HepG2 (cell line): ENCODE results near the gene MAP3K20. TPM values are rescaled to one million over a fixed set of nuclear protein-coding genes. Genes with fewer than 3 reads are reported as not detected.

Experiments
- ATAC-seq: fragments of 200-7000 bp; cut with Tn5 transposase; 3 replicates; pipeline ENCODE4 v1.9.1; 2020; ENCODE audit warnings: mild to moderate bottlenecking, moderate library complexity
- BruUV-seq: library from RNA; stranded (reverse); fragments of 400-500 nt; replicated peaks from 2 replicates; lab custom pipeline; 2021; lab: Mats Ljungman, UMichigan
- CTCF ChIA-PET: fragments of 300-600 bp; formaldehyde crosslinking; extraction: SDS; loops from one replicate; lab custom pipeline; 2021; ENCODE audit warnings: low total read pairs, inconsistent platforms, low intra/inter-chr PET ratio; lab: Yijun Ruan, JAX
- POLR2A ChIA-PET: fragments of 350-600 bp; sonication (Branson Sonifier 250); formaldehyde crosslinking; loops from one replicate; lab custom pipeline; 2020; ENCODE audit warnings: antibody characterized with exemption, inconsistent platforms; lab: Yijun Ruan, JAX
- DNase-seq: peaks from one replicate; pipeline ENCODE4 v3.0.0-alpha.2; 2015; ENCODE audit warnings: low spot score
- FAIRE-seq: peaks from 3 replicates; lab custom pipeline; 2011; peaks lifted over from hg19 to GRCh38; lab: Jason Lieb, UNC
- H2AFZ ChIP-seq: one replicate; pipeline ENCODE4 v1.6.1; 2011; ENCODE audit warnings: low read length, inconsistent platforms
- H3K27ac ChIP-seq: fragments of 300-600 bp; 3 replicates; pipeline ENCODE4 v1.8.0; 2011; ENCODE audit warnings: mixed run types, mild to moderate bottlenecking, mixed read lengths, low read length, inconsistent platforms; ENCODE audit not compliant: insufficient read depth; ENCODE audit errors: extremely low read length
- H3K27me3 ChIP-seq, 2 experiments: fragments of 200-600 bp in 1 of 2; 2 replicates in 1 of 2; 3 replicates in 1 of 2; pipeline versions ENCODE4 v1.6.0 to v1.8.0; 2011; ENCODE audit warnings: low read length in 2 of 2, mild to moderate bottlenecking in 2 of 2, moderate library complexity in 2 of 2, inconsistent platforms in 1 of 2; ENCODE audit not compliant: insufficient read depth in 2 of 2, control insufficient read depth in 1 of 2
- H3K36me3 ChIP-seq, 2 experiments: fragments of 200-600 bp in 1 of 2; replicated peaks in 1 of 2; 2 replicates in 1 of 2; 3 replicates in 1 of 2; pipeline versions ENCODE4 v1.5.1 to v1.8.0; 2011; ENCODE audit warnings: low read length in 2 of 2, inconsistent platforms in 1 of 2; ENCODE audit not compliant: insufficient read depth in 2 of 2, control insufficient read depth in 1 of 2
- H3K4me1 ChIP-seq: 2 replicates; pipeline ENCODE4 v1.5.1; 2012; ENCODE audit warnings: low read length, inconsistent platforms; ENCODE audit not compliant: insufficient read depth
- H3K4me2 ChIP-seq: 2 replicates; pipeline ENCODE4 v1.6.0; 2011; ENCODE audit warnings: low read depth, low read length, inconsistent platforms
- H3K4me3 ChIP-seq, 3 experiments: fragments of 200-600 bp in 1 of 3; sonication (generic), shearing (Covaris generic) in 1 of 3; replicated peaks in 1 of 3; 2 replicates each; pipeline ENCODE4 v1.5.1; 2011 to 2016; ENCODE audit warnings: low read length in 3 of 3, inconsistent platforms in 2 of 3, low read depth in 2 of 3, mild to moderate bottlenecking in 2 of 3, control low read depth in 1 of 3, mixed read lengths in 1 of 3; ENCODE audit not compliant: insufficient read depth in 1 of 3
- H3K79me2 ChIP-seq: one replicate; pipeline ENCODE4 v1.6.1; 2011; ENCODE audit warnings: low read length, inconsistent platforms; ENCODE audit not compliant: insufficient read depth
- H3K9ac ChIP-seq: 2 replicates; pipeline ENCODE4 v1.6.0; 2011; ENCODE audit warnings: mild to moderate bottlenecking, low read depth, low read length, inconsistent platforms; ENCODE audit not compliant: insufficient read depth
- H3K9me3 ChIP-seq: 2 replicates; pipeline ENCODE4 v1.5.1; 2012; ENCODE audit warnings: mild to moderate bottlenecking, low read length
- H4K20me1 ChIP-seq: 2 replicates; pipeline ENCODE4 v1.6.0; 2011; ENCODE audit warnings: inconsistent platforms, mild to moderate bottlenecking, low read length, moderate library complexity; ENCODE audit not compliant: insufficient read depth
- GATAD1 ChIP-seq: IDR thresholded peaks from 2 replicates; pipeline ENCODE4 v1.6.1; 2016; ENCODE audit warnings: missing genetic modification reagents, missing compliant biosample characterization
- MAFK ChIP-seq, 2 experiments: IDR thresholded peaks in 1 of 2; conservative IDR thresholded peaks in 1 of 2; 2 replicates each; pipeline ENCODE4 v1.6.1; 2011; ENCODE audit warnings: improper control_type of control experiment in 2 of 2, low read length in 2 of 2
- NCOA5 ChIP-seq: sonication (generic); formaldehyde crosslinking; IDR thresholded peaks from 2 replicates; pipeline ENCODE4 v1.4.0; 2020; ENCODE audit warnings: missing genetic modification reagents
- RORA ChIP-seq: sonication (generic); formaldehyde crosslinking; IDR thresholded peaks from 2 replicates; pipeline ENCODE4 v1.5.0; 2020; ENCODE audit warnings: mild to moderate bottlenecking, missing genetic modification reagents, moderate library complexity
- SP4 ChIP-seq: sonication (generic); formaldehyde crosslinking; IDR thresholded peaks from 2 replicates; pipeline ENCODE4 v1.8.1; 2023; ENCODE audit warnings: mild to moderate bottlenecking, missing genetic modification reagents
- ZNF775 ChIP-seq: sonication (generic); formaldehyde crosslinking; IDR thresholded peaks from 2 replicates; pipeline ENCODE4 v1.4.0; 2020; ENCODE audit warnings: missing genetic modification reagents, mild to moderate bottlenecking, moderate library complexity, borderline replicate concordance
- ZNF850 ChIP-seq: sonication (generic); formaldehyde crosslinking; conservative IDR thresholded peaks from 2 replicates; pipeline ENCODE4 v1.9.0; 2021; ENCODE audit warnings: mild to moderate bottlenecking, missing genetic modification reagents
- ZSCAN21 ChIP-seq: sonication (generic); formaldehyde crosslinking; IDR thresholded peaks from 2 replicates; pipeline ENCODE4 v1.8.0; 2022; ENCODE audit warnings: mild to moderate bottlenecking, missing genetic modification reagents, moderate library complexity, borderline replicate concordance
- whole genome bisulfite sequencing: methylation state at CpG from one replicate; pipeline ENCODE4 v1.1.6; 2017; ENCODE audit warnings: low lambda C conversion rate; 5-methylcytosine and 5-hydroxymethylcytosine counted together
- in situ Hi-C: cut with HindIII; loops from 2 replicates; pipeline ENCODE4 v1.10.0; 2017; ENCODE audit warnings: low pct_unique_long_range_greater_than_20kb; ENCODE audit not compliant: extremely low pct_ligation_motif_present
- intact Hi-C: fragments of 100-400 bp; cut with micrococcal nuclease; formaldehyde crosslinking; loops from one replicate; pipeline ENCODE4 v1.10.0; 2022; ENCODE audit not compliant: unreplicated experiment
- polyA plus RNA-seq, 8 experiments: library from polyadenylated mRNA; depleted of rRNA in 3 of 8; stranded (reverse) in 7 of 8; unstranded in 1 of 8; fragments of >200 nt; fragmentation: Illumina TruSeq in 4 of 8; extraction: Trizol in 4 of 8; gene quantifications; 2 replicates each; pipeline versions ENCODE4 v1.2.1 to v1.2.3, GENCODE V29; 2011 to 2016; ENCODE audit warnings: low read depth in 4 of 8, missing spikeins in 1 of 8, mixed read lengths in 1 of 8; ENCODE audit not compliant: insufficient read depth in 1 of 8
- total RNA-seq, 5 experiments: library from RNA; depleted of rRNA; stranded (reverse); fragments of >200 nt; fragmentation: Illumina TruSeq; extraction: Trizol; gene quantifications; 2 replicates each; pipeline ENCODE4 v1.2.3, GENCODE V29; 2016; ENCODE audit warnings: low read depth in 1 of 5
- TF ChIP-seq, protein P1 (sequence below): sonication (generic); formaldehyde crosslinking; IDR thresholded peaks from 2 replicates; pipeline ENCODE4 v1.4.0; 2020; ENCODE audit warnings: missing genetic modification reagents
- TF ChIP-seq, protein P2 (sequence below): sonication (generic); formaldehyde crosslinking; IDR thresholded peaks from 2 replicates; pipeline ENCODE4 v1.4.0; 2020; ENCODE audit warnings: missing genetic modification reagents

MAP3K20 gene
- total and polyA plus RNA-seq, 2 of the 13 experiments (the other 11 are each of a cell fraction or from before 2014, with no cell fraction given) = 5.2 to 13.5 TPM

DNA sequence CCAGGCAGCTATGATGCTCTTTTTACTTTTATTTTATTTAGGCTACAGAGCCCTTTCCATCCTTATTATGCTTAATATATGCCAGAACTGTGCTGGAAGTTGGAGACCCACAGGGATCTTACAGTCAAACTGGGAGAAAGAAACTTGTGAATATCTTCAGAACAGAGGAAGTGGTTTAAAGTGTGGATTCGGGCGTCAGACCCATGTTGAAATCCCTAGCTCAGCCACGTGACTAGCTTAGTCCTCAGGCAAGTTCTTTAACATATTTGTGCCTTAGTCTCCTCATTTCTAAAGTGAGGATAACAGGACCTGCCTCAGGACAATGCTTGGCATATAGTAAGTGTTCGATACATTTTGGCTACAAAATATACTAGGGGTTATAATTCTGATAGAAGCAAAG is 59.1 kb downstream of the MAP3K20 start:
- DNase-seq = no peak
- Histone ChIP-seq H3K4me2 (no peak overlapping the region), H3K4me1 (no peaks in the 10 kb centered on the region)
- FAIRE-seq = no peak
- TF ChIP-seq MAFK (conservative IDR thresholded peaks at IDR 0.05 in 1 of 2, IDR thresholded peaks at IDR 0.05 in 1 of 2; ENCODE audit: low read length in 2 of 2) (no peak), ZNF850 (CRISPR knock-in tag) (no peak), GATAD1 (no peak), SP4 (CRISPR knock-in tag) (no peak), NCOA5 (CRISPR knock-in tag) (no peak), ZSCAN21 (CRISPR knock-in tag) (no peak), RORA (CRISPR knock-in tag) (no peak), ZNF775 (CRISPR knock-in tag) (no peak)
- TF ChIP-seq, protein P1, sequence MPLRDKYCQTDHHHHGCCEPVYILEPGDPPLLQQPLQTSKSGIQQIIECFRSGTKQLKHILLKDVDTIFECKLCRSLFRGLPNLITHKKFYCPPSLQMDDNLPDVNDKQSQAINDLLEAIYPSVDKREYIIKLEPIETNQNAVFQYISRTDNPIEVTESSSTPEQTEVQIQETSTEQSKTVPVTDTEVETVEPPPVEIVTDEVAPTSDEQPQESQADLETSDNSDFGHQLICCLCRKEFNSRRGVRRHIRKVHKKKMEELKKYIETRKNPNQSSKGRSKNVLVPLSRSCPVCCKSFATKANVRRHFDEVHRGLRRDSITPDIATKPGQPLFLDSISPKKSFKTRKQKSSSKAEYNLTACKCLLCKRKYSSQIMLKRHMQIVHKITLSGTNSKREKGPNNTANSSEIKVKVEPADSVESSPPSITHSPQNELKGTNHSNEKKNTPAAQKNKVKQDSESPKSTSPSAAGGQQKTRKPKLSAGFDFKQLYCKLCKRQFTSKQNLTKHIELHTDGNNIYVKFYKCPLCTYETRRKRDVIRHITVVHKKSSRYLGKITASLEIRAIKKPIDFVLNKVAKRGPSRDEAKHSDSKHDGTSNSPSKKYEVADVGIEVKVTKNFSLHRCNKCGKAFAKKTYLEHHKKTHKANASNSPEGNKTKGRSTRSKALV (CRISPR knock-in tag) = no peak
- TF ChIP-seq, protein P2, sequence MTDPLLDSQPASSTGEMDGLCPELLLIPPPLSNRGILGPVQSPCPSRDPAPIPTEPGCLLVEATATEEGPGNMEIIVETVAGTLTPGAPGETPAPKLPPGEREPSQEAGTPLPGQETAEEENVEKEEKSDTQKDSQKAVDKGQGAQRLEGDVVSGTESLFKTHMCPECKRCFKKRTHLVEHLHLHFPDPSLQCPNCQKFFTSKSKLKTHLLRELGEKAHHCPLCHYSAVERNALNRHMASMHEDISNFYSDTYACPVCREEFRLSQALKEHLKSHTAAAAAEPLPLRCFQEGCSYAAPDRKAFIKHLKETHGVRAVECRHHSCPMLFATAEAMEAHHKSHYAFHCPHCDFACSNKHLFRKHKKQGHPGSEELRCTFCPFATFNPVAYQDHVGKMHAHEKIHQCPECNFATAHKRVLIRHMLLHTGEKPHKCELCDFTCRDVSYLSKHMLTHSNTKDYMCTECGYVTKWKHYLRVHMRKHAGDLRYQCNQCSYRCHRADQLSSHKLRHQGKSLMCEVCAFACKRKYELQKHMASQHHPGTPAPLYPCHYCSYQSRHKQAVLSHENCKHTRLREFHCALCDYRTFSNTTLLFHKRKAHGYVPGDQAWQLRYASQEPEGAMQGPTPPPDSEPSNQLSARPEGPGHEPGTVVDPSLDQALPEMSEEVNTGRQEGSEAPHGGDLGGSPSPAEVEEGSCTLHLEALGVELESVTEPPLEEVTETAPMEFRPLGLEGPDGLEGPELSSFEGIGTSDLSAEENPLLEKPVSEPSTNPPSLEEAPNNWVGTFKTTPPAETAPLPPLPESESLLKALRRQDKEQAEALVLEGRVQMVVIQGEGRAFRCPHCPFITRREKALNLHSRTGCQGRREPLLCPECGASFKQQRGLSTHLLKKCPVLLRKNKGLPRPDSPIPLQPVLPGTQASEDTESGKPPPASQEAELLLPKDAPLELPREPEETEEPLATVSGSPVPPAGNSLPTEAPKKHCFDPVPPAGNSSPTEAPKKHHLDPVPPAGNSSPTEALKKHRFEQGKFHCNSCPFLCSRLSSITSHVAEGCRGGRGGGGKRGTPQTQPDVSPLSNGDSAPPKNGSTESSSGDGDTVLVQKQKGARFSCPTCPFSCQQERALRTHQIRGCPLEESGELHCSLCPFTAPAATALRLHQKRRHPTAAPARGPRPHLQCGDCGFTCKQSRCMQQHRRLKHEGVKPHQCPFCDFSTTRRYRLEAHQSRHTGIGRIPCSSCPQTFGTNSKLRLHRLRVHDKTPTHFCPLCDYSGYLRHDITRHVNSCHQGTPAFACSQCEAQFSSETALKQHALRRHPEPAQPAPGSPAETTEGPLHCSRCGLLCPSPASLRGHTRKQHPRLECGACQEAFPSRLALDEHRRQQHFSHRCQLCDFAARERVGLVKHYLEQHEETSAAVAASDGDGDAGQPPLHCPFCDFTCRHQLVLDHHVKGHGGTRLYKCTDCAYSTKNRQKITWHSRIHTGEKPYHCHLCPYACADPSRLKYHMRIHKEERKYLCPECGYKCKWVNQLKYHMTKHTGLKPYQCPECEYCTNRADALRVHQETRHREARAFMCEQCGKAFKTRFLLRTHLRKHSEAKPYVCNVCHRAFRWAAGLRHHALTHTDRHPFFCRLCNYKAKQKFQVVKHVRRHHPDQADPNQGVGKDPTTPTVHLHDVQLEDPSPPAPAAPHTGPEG (CRISPR knock-in tag) = no peak
- TF ChIP-seq, all 625 proteins: peak for 0
- intact Hi-C loops = no loop called here
- Histone ChIP-seq H3K79me2 (no peaks in the 10 kb centered on the region), H2AFZ (no peak overlapping the region), H3K4me3 (no peak overlapping the region), H4K20me1 (no peaks in the 10 kb centered on the region), H3K27ac (no peak overlapping the region), H3K9me3 (no peaks in the 10 kb centered on the region), H3K27me3 (no peaks in the 10 kb centered on the region), H3K9ac (no peak overlapping the region), H3K36me3 (no peaks in the 10 kb centered on the region)
- WGBS = 94% methylated on average over 4 of the region's 4 CpGs
- ATAC-seq = no peak
- ChIA-PET CTCF (no interaction called here), POLR2A (no interaction called here)
- in situ Hi-C loops = no loop called here
- BruUV-seq = no TSS peak
